Measurements from ENCODE around the gene KRCC1. TPM values are rescaled to one million over a fixed set of nuclear protein-coding genes. Genes with fewer than 3 reads are reported as not detected.
"Not testable (repeated sequence)": the region's sequence is repeated elsewhere in the genome, so short reads cannot be mapped to it uniquely, and the experiment has no call there.

Gene KRCC1
- total RNA-seq, 1 donor from 2014 or later, result 10.0 TPM

DNA sequence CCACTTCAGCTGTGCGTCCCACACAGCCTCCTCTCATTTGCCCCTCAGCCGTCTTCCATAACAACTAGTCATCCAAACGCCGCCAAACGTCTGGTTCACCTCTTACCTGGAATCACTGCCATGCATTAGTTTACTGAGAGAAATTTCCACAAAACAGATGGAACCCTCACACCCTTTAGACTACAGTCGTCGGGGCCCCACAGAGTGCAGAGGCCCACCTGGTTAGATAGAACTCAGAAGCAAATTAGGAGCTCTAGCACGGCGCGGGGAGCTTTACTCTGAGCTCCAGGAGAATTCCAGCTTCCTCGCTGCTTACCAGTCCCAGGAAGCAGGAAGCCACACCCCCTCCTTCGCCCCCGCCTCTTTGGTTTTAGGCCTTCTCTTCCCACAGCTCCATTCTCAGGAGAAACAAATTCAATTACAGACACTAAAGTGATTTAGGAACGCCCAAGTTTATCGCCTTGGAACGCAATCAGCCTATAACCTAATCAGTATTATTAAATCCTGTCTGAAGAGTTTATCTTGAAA lies 48.6 kb downstream of the KRCC1 start:
- DNase-seq (ENCODE audit: low spot score) (no peak), ATAC-seq (no peak)

DNA sequence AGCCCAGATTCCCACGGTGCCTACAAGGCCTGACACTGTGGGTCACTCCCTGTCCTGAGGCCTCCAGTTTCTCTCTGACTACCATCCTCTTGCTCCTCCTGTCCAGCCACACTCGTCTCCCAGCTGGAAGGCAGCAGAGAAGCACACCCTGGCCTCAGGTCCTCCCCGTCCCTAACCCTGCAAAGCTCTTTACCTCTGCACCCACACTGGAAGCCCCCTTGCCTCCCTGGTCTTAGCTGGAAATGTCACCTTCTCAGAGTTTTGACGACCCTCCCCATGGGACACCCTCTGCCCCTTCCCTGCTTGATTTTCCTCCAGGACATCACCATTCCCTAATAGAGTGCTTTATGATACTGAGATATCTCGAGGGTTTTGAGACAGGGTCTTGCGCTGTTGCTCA lies 49.8 kb downstream of the KRCC1 start:
- no peak for ATAC-seq
- no peak for DNase-seq (ENCODE audit: low spot score)

DNA sequence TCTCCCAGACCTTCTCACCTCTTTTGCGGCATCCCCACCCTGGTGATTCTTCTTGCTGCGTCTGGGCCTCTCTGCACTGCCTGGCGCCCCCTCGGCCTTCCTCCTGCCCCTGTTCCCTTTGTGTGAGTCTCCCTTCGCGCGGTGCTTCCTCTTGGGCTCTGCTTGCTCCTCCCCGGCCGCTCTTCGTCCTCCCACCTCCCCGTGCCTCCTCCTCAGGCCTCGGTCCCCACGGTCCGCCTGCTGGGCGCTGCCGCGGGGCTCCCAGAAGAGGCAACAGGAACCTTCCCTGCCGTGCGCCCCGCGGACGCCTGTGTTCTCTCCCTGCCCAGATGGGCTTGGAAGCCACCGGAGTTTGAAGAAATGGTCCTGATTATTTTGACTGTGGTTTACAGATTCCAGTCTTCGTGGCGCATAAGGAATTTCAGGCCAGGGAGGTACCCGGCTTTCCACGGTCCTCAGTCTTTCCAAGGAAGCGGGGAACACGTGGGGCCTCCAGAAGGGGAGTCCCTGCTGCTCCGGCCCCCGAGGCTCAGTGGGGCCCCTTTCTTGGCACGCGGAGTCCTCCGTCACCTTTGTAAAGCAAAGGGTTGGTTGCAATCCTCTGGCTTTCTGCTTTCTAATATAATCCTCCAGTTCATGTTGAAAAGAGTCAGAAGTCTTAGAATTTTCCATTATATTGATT lies 52.4 kb downstream of the KRCC1 start:
- ATAC-seq (no peak), DNase-seq (ENCODE audit: low spot score) (no peak)

DNA sequence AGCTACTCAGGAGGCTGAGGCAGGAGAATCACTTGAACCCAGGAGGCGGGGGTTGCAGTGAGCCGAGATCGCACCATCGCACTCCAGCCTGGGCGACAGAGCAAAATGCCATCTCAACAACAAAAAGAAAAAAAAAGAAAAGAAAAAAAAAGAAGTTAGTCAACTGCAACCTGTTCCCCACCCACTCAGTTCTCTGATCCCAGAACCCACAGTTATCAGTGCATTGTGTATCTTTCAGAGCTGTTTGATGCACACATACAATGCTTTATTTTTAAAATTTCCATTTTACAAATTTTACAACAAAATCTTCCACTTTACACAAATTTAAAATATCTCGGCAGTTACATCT lies 53.2 kb downstream of the KRCC1 start:
- ATAC-seq, result no peak

DNA sequence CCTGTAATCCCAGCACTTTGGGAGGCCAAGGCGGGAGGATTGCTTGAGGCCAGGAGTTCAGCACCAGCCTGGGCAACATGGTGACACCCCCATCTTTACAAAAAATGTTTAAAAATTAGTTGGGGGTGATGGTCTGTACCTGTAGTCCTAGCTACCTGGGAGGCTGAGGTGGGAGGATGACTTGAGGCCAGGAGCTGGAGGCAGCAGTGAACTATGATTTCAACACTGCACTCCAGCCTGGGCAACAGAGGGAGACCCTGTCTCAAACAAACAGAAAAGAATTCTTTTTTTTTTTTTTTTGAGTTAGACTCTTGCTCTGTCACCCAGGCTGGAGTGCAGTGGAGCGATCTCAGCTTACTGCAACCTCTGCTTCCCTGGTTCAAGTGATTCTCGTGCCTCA lies 55.1 kb downstream of the KRCC1 start:
- not testable (repeated sequence) for DNase-seq (ENCODE audit: low spot score); ATAC-seq

More for the DNA sequence above, 53.2 kb downstream of the KRCC1 start:
- DNase-seq (ENCODE audit: low spot score), result no peak

DNA sequence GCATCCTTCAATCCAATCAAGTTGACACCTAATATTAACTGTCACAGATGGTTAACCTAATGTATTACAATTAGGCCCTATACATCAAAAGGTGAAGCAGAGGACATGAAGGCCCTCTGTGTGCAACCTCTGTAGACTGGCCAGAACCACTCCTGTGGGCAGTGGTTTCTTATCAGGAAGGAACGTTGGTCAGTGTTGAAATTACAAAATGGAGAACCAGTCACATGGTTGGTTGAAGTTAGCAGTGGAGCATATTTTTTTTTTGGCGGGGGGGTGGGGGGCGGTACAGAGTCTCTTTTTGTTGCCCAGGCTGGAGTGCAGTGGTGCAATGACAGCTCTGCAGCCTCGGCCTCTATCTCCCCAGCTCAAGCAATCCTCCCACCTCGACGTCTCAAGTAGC lies 59.0 kb downstream of the KRCC1 start:
- no peak for ATAC-seq
- no peak for DNase-seq (ENCODE audit: low spot score)

DNA sequence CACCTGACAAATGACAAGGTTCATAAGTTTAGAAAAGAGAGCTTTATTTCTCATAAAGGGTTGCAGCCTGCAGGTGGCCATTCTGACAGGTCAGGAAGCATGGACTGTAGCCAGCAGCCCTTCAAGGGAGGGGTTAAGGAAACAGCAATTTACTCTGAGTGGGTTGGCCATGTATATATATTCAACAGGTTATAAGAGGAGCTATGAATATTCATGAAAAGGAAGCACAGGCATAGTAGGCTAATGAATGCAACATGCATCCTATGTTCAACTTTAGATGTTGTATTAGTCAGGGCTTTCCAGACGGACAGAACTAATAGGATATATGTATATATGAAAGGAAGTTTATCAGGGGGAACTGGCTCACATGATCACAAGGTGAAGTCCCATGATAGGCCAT lies 59.8 kb downstream of the KRCC1 start:
- ATAC-seq (no peak), DNase-seq (ENCODE audit: low spot score) (no peak)

DNA sequence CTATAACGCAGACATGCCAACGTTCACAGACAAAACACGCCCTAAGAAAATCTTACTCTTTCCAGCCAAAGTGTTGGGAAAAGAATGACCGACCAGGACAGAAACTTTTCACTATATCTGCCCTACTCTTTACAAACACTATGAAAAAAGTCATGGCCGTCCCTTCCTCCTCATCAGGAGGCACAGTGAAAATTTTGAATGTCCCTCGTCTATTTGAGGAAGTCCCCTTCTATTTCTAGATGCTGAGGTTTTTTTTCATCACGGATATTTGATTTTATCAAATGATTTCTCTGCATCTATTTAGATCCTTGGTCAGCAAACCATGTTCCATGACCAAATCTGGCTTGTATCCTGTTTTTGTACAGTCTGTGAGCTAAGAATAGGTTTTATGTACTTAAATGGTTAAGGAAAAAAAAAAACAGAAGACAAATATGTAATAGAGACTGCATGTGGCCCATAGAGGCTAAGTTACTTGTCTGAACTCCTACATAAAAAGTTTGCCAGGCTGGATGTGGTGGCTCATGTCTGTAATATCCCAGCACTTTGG lies 61.2 kb downstream of the KRCC1 start:
- ATAC-seq, result not testable (repeated sequence)

DNA sequence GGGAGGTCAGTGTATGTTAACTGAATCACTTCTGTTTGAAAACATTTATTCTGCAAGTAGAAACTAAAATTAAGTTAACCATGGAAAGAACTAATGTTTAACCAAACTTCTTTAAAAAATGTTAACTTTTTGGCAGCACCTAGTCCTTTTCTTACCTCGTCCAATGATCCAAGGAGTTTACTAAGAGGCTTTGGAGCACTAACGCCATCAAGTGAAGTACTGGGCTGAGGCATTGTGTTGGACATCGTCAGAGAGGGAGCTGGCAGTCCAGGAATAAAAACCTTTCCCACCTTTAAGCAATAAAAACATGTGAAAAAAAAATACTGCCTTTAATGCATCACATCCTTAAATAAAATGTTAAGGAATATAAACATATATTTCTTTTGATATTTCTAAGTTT lies 63.0 kb downstream of the KRCC1 start:
- not testable (repeated sequence) for ATAC-seq; DNase-seq (ENCODE audit: low spot score)

More for the DNA sequence above, 61.2 kb downstream of the KRCC1 start:
- DNase-seq (ENCODE audit: low spot score), result not testable (repeated sequence)

DNA sequence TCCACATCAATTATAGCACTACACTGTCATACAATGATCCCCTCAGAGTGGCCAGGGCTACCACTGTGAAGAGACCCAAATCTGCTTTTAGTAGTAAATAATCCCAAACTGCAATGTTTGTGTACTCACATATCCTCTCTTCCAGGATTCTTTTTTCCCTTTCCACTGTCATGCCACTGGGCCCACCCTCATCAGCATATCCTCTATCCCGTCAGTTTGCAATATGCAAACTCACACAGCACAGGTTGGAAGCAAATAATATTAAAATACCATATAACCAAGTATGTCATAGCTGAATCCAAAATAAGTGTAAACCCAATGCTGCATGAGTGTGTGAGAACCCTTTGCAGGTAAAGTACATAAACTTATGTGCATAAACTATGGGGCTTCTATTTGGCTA lies 68.1 kb downstream of the KRCC1 start:
- not testable (repeated sequence) for ATAC-seq; DNase-seq (ENCODE audit: low spot score)

DNA sequence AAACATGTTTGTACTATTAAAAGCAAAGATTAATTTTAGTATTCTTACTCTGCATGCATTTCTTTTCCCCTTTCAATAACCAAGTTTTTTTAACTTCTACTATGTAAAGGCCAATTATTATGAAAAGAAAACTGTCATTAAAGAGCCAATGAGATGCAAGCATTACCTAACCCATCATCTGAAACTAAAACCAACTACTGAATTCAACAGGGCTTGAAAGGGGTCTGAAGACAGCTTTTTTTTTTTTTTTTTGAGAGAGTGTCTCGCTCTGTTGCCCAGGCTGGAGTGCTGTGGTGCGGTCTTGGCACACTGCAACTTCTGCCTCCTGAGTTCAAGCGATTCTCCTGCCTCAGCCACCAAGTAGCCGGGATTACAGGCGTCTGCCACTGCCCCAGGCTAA lies 69.7 kb downstream of the KRCC1 start:
- not testable (repeated sequence) for DNase-seq (ENCODE audit: low spot score); ATAC-seq

DNA sequence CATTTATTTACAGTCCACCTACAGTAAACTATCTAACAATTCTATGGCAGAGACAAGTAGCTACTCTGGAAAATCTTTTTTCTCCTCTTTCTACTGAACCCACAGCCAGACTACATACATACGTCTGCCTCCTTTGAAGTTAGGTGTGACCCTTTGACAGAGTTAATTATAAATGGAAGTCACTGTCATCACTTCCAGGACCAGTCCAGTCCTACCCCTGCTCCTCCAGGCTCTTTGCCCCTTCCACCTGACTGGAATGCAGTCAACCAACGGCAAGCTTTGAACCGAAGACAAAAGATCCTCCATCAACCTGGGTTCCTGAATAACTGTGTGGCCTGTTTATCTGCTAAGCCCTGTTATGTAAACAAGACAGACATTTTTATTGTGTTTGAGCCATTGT lies 74.4 kb downstream of the KRCC1 start:
- ATAC-seq; DNase-seq (ENCODE audit: low spot score): not testable (repeated sequence)

Other genes with a start within 250 kb of the KRCC1 start
- 0.38 TPM for gene RGPD2, start 230.0 kb downstream of the KRCC1 start, total RNA-seq
- gene RNU2-63P, start 39.2 kb downstream of the KRCC1 start, total RNA-seq, result 1.7 TPM
- gene SMYD1, start 12.0 kb upstream of the KRCC1 start, total RNA-seq, result not detected
- gene FABP1, start 72.3 kb upstream of the KRCC1 start, total RNA-seq, result 351 TPM
- 58.6 TPM for gene THNSL2, start 114.6 kb upstream of the KRCC1 start, total RNA-seq